ENCODE data around the gene LETMD1. TPM values are rescaled to one million over a fixed set of nuclear protein-coding genes. Genes with fewer than 3 reads are reported as not detected.
A peak's percentile ranks its signal among the peaks of the same experiment; 100 is the strongest.

LETMD1 gene
- total and polyA plus RNA-seq, 9 of the 15 experiments (the other 6 are each of a cell fraction or from before 2014, with no cell fraction given): 58.7 to 163 (median 75.4) TPM

DNA sequence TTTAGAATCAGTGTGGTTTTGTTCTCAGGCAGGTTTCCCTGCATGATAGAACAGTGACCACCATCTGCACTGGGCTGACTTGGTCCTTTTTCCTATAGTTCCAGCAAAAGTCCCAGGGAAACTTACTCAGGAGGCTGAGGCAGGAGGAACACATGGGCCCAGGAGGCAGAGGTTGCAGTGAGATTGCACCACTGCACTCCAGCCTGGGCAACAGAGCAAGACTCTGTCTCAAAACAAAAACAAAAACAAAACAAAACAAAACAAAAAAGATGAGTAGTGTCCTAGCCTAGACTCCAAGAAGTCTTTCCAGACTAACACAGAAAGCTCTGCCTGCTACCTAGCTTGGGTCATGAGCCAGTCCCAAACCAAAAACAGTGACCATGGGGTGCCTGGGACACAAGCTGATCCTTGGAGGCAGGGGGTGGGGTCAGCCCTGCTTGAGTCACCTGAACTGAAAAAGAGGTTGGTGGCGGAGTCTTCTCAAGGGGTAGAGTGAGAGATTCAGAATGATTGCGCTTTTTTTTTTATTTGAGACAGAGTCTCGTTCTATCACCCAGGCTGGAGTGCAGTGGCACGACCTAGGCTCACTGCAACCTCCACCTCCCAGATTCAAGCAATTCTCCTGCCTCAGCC lies 14.6 kb upstream of the LETMD1 start (continued):
- TF ChIP-seq, protein P1, sequence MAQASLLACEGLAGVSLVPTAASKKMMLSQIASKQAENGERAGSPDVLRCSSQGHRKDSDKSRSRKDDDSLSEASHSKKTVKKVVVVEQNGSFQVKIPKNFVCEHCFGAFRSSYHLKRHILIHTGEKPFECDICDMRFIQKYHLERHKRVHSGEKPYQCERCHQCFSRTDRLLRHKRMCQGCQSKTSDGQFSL (CRISPR knock-in tag; IDR thresholded peaks at IDR 0.05): no peak
- TF ChIP-seq, protein P1 (tag; IDR thresholded peaks at IDR 0.05): no peak
- TF ChIP-seq SMARCA5 (IDR thresholded peaks at IDR 0.05) (0 out of 2 replicates have a peak, but pooled peaks have one; percentile 40), ZC3H11A (IDR thresholded peaks at IDR 0.05; ENCODE audit: low read depth, low read length) (no peak), RBM15 (IDR thresholded peaks at IDR 0.05; ENCODE audit: insufficient read depth, low read length) (no peak), DPF2 (IDR thresholded peaks at IDR 0.05) (0 out of 2 replicates have a peak, but pooled peaks have one; percentile 9), NFRKB (IDR thresholded peaks at IDR 0.05; ENCODE audit: low read depth) (peak; percentile 20; the same call in 1 of the 2 replicates), FOXP1 (CRISPR knock-in tag; IDR thresholded peaks at IDR 0.05) (no peak), CEBPG (CRISPR knock-in tag; IDR thresholded peaks at IDR 0.05) (peak; percentile 73; the same call in 1 of the 2 replicates), CEBPG (tag; conservative IDR thresholded peaks at IDR 0.05 in 1 of 2, IDR thresholded peaks at IDR 0.05 in 1 of 2) (peak in 1 of 2 experiments; percentile 67; a peak in 2 of 4 replicates), CEBPB (tag; IDR thresholded peaks at IDR 0.05) (peak; percentile 10; the same call in 1 of the 2 replicates)
- TF ChIP-seq, protein P2, sequence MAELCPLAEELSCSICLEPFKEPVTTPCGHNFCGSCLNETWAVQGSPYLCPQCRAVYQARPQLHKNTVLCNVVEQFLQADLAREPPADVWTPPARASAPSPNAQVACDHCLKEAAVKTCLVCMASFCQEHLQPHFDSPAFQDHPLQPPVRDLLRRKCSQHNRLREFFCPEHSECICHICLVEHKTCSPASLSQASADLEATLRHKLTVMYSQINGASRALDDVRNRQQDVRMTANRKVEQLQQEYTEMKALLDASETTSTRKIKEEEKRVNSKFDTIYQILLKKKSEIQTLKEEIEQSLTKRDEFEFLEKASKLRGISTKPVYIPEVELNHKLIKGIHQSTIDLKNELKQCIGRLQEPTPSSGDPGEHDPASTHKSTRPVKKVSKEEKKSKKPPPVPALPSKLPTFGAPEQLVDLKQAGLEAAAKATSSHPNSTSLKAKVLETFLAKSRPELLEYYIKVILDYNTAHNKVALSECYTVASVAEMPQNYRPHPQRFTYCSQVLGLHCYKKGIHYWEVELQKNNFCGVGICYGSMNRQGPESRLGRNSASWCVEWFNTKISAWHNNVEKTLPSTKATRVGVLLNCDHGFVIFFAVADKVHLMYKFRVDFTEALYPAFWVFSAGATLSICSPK (IDR thresholded peaks at IDR 0.05; ENCODE audit: borderline replicate concordance): no peak
- TF ChIP-seq, protein P3, sequence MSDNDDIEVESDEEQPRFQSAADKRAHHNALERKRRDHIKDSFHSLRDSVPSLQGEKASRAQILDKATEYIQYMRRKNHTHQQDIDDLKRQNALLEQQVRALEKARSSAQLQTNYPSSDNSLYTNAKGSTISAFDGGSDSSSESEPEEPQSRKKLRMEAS (CRISPR knock-in tag; IDR thresholded peaks at IDR 0.05): no peak
- TF ChIP-seq, protein P4, sequence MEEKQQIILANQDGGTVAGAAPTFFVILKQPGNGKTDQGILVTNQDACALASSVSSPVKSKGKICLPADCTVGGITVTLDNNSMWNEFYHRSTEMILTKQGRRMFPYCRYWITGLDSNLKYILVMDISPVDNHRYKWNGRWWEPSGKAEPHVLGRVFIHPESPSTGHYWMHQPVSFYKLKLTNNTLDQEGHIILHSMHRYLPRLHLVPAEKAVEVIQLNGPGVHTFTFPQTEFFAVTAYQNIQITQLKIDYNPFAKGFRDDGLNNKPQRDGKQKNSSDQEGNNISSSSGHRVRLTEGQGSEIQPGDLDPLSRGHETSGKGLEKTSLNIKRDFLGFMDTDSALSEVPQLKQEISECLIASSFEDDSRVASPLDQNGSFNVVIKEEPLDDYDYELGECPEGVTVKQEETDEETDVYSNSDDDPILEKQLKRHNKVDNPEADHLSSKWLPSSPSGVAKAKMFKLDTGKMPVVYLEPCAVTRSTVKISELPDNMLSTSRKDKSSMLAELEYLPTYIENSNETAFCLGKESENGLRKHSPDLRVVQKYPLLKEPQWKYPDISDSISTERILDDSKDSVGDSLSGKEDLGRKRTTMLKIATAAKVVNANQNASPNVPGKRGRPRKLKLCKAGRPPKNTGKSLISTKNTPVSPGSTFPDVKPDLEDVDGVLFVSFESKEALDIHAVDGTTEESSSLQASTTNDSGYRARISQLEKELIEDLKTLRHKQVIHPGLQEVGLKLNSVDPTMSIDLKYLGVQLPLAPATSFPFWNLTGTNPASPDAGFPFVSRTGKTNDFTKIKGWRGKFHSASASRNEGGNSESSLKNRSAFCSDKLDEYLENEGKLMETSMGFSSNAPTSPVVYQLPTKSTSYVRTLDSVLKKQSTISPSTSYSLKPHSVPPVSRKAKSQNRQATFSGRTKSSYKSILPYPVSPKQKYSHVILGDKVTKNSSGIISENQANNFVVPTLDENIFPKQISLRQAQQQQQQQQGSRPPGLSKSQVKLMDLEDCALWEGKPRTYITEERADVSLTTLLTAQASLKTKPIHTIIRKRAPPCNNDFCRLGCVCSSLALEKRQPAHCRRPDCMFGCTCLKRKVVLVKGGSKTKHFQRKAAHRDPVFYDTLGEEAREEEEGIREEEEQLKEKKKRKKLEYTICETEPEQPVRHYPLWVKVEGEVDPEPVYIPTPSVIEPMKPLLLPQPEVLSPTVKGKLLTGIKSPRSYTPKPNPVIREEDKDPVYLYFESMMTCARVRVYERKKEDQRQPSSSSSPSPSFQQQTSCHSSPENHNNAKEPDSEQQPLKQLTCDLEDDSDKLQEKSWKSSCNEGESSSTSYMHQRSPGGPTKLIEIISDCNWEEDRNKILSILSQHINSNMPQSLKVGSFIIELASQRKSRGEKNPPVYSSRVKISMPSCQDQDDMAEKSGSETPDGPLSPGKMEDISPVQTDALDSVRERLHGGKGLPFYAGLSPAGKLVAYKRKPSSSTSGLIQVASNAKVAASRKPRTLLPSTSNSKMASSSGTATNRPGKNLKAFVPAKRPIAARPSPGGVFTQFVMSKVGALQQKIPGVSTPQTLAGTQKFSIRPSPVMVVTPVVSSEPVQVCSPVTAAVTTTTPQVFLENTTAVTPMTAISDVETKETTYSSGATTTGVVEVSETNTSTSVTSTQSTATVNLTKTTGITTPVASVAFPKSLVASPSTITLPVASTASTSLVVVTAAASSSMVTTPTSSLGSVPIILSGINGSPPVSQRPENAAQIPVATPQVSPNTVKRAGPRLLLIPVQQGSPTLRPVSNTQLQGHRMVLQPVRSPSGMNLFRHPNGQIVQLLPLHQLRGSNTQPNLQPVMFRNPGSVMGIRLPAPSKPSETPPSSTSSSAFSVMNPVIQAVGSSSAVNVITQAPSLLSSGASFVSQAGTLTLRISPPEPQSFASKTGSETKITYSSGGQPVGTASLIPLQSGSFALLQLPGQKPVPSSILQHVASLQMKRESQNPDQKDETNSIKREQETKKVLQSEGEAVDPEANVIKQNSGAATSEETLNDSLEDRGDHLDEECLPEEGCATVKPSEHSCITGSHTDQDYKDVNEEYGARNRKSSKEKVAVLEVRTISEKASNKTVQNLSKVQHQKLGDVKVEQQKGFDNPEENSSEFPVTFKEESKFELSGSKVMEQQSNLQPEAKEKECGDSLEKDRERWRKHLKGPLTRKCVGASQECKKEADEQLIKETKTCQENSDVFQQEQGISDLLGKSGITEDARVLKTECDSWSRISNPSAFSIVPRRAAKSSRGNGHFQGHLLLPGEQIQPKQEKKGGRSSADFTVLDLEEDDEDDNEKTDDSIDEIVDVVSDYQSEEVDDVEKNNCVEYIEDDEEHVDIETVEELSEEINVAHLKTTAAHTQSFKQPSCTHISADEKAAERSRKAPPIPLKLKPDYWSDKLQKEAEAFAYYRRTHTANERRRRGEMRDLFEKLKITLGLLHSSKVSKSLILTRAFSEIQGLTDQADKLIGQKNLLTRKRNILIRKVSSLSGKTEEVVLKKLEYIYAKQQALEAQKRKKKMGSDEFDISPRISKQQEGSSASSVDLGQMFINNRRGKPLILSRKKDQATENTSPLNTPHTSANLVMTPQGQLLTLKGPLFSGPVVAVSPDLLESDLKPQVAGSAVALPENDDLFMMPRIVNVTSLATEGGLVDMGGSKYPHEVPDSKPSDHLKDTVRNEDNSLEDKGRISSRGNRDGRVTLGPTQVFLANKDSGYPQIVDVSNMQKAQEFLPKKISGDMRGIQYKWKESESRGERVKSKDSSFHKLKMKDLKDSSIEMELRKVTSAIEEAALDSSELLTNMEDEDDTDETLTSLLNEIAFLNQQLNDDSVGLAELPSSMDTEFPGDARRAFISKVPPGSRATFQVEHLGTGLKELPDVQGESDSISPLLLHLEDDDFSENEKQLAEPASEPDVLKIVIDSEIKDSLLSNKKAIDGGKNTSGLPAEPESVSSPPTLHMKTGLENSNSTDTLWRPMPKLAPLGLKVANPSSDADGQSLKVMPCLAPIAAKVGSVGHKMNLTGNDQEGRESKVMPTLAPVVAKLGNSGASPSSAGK (IDR thresholded peaks at IDR 0.05): 0 out of 2 replicates have a peak, but pooled peaks have one; percentile 30

All from K562 (cell line).